ENCODE data around the gene TNFAIP1.

GRCh38 chr17:28318759-28319597, 16.6 kb upstream of the TNFAIP1 start, which contains the start of gene TMEM97:
- TF ChIP-seq, protein P1, sequence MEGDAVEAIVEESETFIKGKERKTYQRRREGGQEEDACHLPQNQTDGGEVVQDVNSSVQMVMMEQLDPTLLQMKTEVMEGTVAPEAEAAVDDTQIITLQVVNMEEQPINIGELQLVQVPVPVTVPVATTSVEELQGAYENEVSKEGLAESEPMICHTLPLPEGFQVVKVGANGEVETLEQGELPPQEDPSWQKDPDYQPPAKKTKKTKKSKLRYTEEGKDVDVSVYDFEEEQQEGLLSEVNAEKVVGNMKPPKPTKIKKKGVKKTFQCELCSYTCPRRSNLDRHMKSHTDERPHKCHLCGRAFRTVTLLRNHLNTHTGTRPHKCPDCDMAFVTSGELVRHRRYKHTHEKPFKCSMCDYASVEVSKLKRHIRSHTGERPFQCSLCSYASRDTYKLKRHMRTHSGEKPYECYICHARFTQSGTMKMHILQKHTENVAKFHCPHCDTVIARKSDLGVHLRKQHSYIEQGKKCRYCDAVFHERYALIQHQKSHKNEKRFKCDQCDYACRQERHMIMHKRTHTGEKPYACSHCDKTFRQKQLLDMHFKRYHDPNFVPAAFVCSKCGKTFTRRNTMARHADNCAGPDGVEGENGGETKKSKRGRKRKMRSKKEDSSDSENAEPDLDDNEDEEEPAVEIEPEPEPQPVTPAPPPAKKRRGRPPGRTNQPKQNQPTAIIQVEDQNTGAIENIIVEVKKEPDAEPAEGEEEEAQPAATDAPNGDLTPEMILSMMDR (IDR thresholded peaks at IDR 0.05; ENCODE audit: low read depth, low read length), result no peak
- no peak for TF ChIP-seq EZH2phosphoT487 (IDR thresholded peaks at IDR 0.05; ENCODE audit: low read depth)

All from OCI-LY3 (cell line).